Retinal pigment epithelial cell (primary cell): ENCODE measurements around the gene XRCC4.

ENCODE experiments used
- DNase-seq: peaks from one replicate; pipeline ENCODE4 v3.0.0-alpha.2; 2010; ENCODE audit warnings: low read depth
- H3K4me3 ChIP-seq: 2 replicates; pipeline ENCODE4 v1.5.1; 2011; ENCODE audit warnings: mild to moderate bottlenecking, low read length, control low read depth, moderate library complexity
- CTCF ChIP-seq: conservative IDR thresholded peaks from 2 replicates; pipeline ENCODE4 v1.5.1; 2011; ENCODE audit warnings: low read depth, low read length, control low read depth, inconsistent platforms

The XRCC4 gene

GRCh38 chr5:83142526-83142925 lies 65.2 kb downstream of the XRCC4 start:
- H3K4me3 ChIP-seq, result no peak overlapping the region
- TF ChIP-seq CTCF, result no peak
- no peak for DNase-seq

GRCh38 chr5:83145241-83145640 lies 67.9 kb downstream of the XRCC4 start:
- H3K4me3 ChIP-seq, result no peak overlapping the region
- no peak for DNase-seq
- TF ChIP-seq CTCF, result no peak

- no peak overlapping the region for H3K4me3 ChIP-seq
- DNase-seq, result peak; percentile 25
- TF ChIP-seq CTCF, result no peak
These were observed 68.6 kb downstream of the XRCC4 start for GRCh38 chr5:83145882-83146331.

- no peak overlapping the region for H3K4me3 ChIP-seq
- TF ChIP-seq CTCF, result no peak
- no peak for DNase-seq
These were observed 69.1 kb downstream of the XRCC4 start for GRCh38 chr5:83146441-83146840.

GRCh38 chr5:83147593-83147992 lies 70.2 kb downstream of the XRCC4 start:
- no peak for TF ChIP-seq CTCF
- DNase-seq, result no peak
- no peak overlapping the region for H3K4me3 ChIP-seq

GRCh38 chr5:83148370-83148769 lies 71.0 kb downstream of the XRCC4 start:
- DNase-seq, result no peak
- TF ChIP-seq CTCF, result no peak
- no peak overlapping the region for H3K4me3 ChIP-seq

- TF ChIP-seq CTCF, result no peak
- no peak overlapping the region for H3K4me3 ChIP-seq
- no peak for DNase-seq
These were observed 72.3 kb downstream of the XRCC4 start for GRCh38 chr5:83149671-83150070.
